HG02763 (cell line): ENCODE data around the gene MS4A10.

ENCODE experiments used
- ATAC-seq: cut with Tn5 transposase; IDR thresholded peaks from one replicate; pipeline ENCODE4 v1.9.1; 2021; ENCODE audit warnings: mild to moderate bottlenecking, moderate library complexity; ENCODE audit not compliant: unreplicated experiment

MS4A10 gene

GRCh38 chr11:60764879-60765278, 20.3 kb upstream of the MS4A10 start:
- ATAC-seq = no peak

- no peak for ATAC-seq
These were observed 19.8 kb upstream of the MS4A10 start for GRCh38 chr11:60765355-60765754.

- no peak for ATAC-seq
These were observed 18.6 kb upstream of the MS4A10 start for GRCh38 chr11:60766547-60766946.

GRCh38 chr11:60767388-60767811, 17.7 kb upstream of the MS4A10 start:
- ATAC-seq = no peak

- no peak for ATAC-seq
These were observed 16.9 kb upstream of the MS4A10 start for GRCh38 chr11:60768202-60768601.

- ATAC-seq = no peak
These were observed 15.9 kb upstream of the MS4A10 start for GRCh38 chr11:60769273-60769672.

- ATAC-seq = no peak
These were observed 15.3 kb upstream of the MS4A10 start for GRCh38 chr11:60769811-60770210.

GRCh38 chr11:60771146-60771545, 14.0 kb upstream of the MS4A10 start:
- no peak for ATAC-seq

- no peak for ATAC-seq
These were observed 13.1 kb upstream of the MS4A10 start for GRCh38 chr11:60771879-60772525.

- no peak for ATAC-seq
These were observed 12.5 kb upstream of the MS4A10 start for GRCh38 chr11:60772666-60773065.

GRCh38 chr11:60774726-60775125, 10.4 kb upstream of the MS4A10 start:
- ATAC-seq = no peak

GRCh38 chr11:60775420-60775961, 9.6 kb upstream of the MS4A10 start:
- peak; percentile 66 for ATAC-seq

- ATAC-seq = no peak
These were observed 9.0 kb upstream of the MS4A10 start for GRCh38 chr11:60776167-60776566.

GRCh38 chr11:60777106-60777505, 8.0 kb upstream of the MS4A10 start:
- ATAC-seq = no peak

GRCh38 chr11:60777572-60777971, 7.6 kb upstream of the MS4A10 start:
- no peak for ATAC-seq

- ATAC-seq = no peak
These were observed 5.1 kb upstream of the MS4A10 start for GRCh38 chr11:60780065-60780464.

- ATAC-seq = no peak
These were observed 4.4 kb upstream of the MS4A10 start for GRCh38 chr11:60780774-60781173.

- no peak for ATAC-seq
These were observed 3.7 kb upstream of the MS4A10 start for GRCh38 chr11:60781286-60781980.

- ATAC-seq = no peak
These were observed 3.2 kb upstream of the MS4A10 start for GRCh38 chr11:60781981-60782316.

GRCh38 chr11:60782393-60783140, 2.6 kb upstream of the MS4A10 start:
- no peak for ATAC-seq

GRCh38 chr11:60783141-60783484, 2.0 kb upstream of the MS4A10 start:
- no peak for ATAC-seq

GRCh38 chr11:60783911-60784310, 1.2 kb upstream of the MS4A10 start:
- ATAC-seq = no peak
